Uterus (tissue), 4 donors: ENCODE data around the gene MAK. TPM values are rescaled to one million over a fixed set of nuclear protein-coding genes. Genes with fewer than 3 reads are reported as not detected.
A peak's percentile ranks its signal among the peaks of the same experiment; 100 is the strongest.
"Not testable (repeated sequence)": the region's sequence is repeated elsewhere in the genome, so short reads cannot be mapped to it uniquely, and the experiment has no call there.

Experiments
- DNase-seq, 2 donors: peaks; one replicate each; pipeline ENCODE4 v3.0.0-alpha.2; 2019 to 2020
- H3K27ac ChIP-seq, 2 donors: fragments of 200-600 bp; sonication (generic); 1 replicate in 1 of 2; 2 replicates in 1 of 2; pipeline ENCODE4 v1.5.1; 2016 to 2018
- H3K27me3 ChIP-seq, 2 donors: fragments of 200-600 bp; sonication (generic); one replicate each; pipeline ENCODE4 v1.5.1; 2018 to 2019; ENCODE audit warnings: control low read depth in 1 of 2
- H3K36me3 ChIP-seq, 2 donors: fragments of 200-600 bp; sonication (generic); one replicate each; pipeline ENCODE4 v1.5.1; 2019; ENCODE audit warnings: control low read depth in 1 of 2
- H3K4me1 ChIP-seq, 2 donors: fragments of 200-600 bp; sonication (generic); one replicate each; pipeline ENCODE4 v1.5.1; 2018 to 2019; ENCODE audit warnings: control low read depth in 1 of 2
- H3K4me3 ChIP-seq, 2 donors: fragments of 200-600 bp; sonication (generic); 1 replicate in 1 of 2; 2 replicates in 1 of 2; pipeline ENCODE4 v1.5.1; 2018 to 2019; ENCODE audit warnings: mild to moderate bottlenecking in 1 of 2
- H3K9me3 ChIP-seq, 2 donors: fragments of 200-600 bp; sonication (generic); one replicate each; pipeline ENCODE4 v1.5.1; 2019; ENCODE audit warnings: control low read depth in 1 of 2
- POLR2A ChIP-seq, 2 donors: fragments of 450-650 bp; IDR thresholded peaks; one replicate each; pipeline ENCODE4 v1.6.1; 2016; ENCODE audit warnings: antibody characterized with exemption in 2 of 2, mild to moderate bottlenecking in 1 of 2, moderate library complexity in 1 of 2
- intact Hi-C: fragments of 100-400 bp; cut with DNase I; formaldehyde crosslinking; loops from one replicate; pipeline ENCODE4 v1.15.1; 2023; ENCODE audit warnings: low total_unique reads
- total RNA-seq, 4 donors: library from RNA; depleted of rRNA in 3 of 4; stranded (reverse); fragments of >200 nt in 3 of 4; gene quantifications; one replicate each; pipeline versions ENCODE4 v1.1.0 to v1.2.4, GENCODE V29; 2014 to 2023
- TF ChIP-seq, protein P1 (sequence below), 4 experiments: fragments of 200-600 bp in 2 of 4; fragments of 450-650 bp in 2 of 4; sonication (generic) in 2 of 4; IDR thresholded peaks; one replicate each; pipeline ENCODE4 v1.5.1; 2016 to 2019; ENCODE audit warnings: antibody characterized with exemption in 4 of 4, mild to moderate bottlenecking in 2 of 4, moderate library complexity in 1 of 4
- donor health status: DM: yes; HTN: yes; CAD: no.

The MAK gene
- total RNA-seq, 4 donors from 2014 or later: 0.97 to 1.8 TPM; not detected in 2

DNA sequence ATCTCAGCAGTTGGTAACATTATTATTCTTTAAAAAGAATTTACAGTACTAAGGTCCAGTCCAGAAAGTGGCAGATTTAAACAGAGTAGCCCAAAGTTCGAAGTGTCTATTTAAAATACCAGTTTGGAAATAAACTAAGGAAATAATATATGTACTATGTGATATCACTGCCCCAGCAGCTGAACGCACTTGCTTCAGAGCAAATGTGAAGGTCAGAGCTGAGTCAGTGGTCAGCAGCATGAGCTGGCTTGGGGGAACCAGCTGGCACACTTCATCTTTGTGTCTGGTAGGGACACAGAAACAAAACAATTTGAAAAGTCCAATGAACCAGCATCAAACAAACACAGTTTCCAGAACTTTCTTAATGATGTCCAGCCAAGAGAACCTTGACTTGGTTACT, 75.3 kb downstream of the MAK start:
- DNase-seq: no peak
- Histone ChIP-seq H3K27ac (no peak overlapping the region), H3K36me3 (no peaks in the 10 kb centered on the region), H3K4me1 (no peaks in the 10 kb centered on the region), H3K9me3 (no peaks in the 10 kb centered on the region), H3K4me3 (no peak overlapping the region), H3K27me3 (no peaks in the 10 kb centered on the region)
- intact Hi-C loops: no loop called here
- TF ChIP-seq, protein P1, sequence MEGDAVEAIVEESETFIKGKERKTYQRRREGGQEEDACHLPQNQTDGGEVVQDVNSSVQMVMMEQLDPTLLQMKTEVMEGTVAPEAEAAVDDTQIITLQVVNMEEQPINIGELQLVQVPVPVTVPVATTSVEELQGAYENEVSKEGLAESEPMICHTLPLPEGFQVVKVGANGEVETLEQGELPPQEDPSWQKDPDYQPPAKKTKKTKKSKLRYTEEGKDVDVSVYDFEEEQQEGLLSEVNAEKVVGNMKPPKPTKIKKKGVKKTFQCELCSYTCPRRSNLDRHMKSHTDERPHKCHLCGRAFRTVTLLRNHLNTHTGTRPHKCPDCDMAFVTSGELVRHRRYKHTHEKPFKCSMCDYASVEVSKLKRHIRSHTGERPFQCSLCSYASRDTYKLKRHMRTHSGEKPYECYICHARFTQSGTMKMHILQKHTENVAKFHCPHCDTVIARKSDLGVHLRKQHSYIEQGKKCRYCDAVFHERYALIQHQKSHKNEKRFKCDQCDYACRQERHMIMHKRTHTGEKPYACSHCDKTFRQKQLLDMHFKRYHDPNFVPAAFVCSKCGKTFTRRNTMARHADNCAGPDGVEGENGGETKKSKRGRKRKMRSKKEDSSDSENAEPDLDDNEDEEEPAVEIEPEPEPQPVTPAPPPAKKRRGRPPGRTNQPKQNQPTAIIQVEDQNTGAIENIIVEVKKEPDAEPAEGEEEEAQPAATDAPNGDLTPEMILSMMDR (IDR thresholded peaks at IDR 0.05): no peak
- no peak for TF ChIP-seq POLR2A (IDR thresholded peaks at IDR 0.05)

- H3K4me3 ChIP-seq: no peak overlapping the region
- DNase-seq: peak; percentile 32 to 39
- intact Hi-C loops: no loop called here
These were observed 78.4 kb downstream of the MAK start for GRCh38 chr6:10759884-10760329.

DNA sequence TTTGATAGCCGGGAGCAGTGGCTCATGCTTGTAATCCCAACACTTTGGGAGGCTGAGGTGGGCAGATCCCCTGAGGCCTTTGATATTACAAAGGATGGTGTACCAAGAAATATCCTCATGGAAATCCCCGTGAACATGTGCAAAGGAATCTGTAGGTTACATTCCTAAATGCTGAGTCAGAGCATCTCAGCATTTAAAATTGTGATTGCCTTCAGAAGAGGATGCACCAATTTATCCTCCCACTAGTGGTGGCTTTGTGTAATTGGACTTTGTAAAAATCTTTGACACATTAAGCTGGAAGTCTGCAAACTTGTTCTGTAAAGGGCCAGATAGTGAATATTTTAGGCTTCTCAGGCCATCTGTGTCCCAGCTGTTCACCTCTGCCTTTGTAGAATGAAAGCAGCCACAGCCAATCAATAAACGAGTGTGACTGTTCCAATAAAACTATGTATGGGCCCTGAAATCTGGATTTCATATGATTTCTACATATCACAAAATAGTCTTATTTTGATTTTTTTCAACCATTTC, 79.0 kb downstream of the MAK start:
- Histone ChIP-seq H3K36me3 (no peaks in the 10 kb centered on the region), H3K27ac (peak overlapping the region; percentile 18 to 27), H3K27me3 (no peaks in the 10 kb centered on the region), H3K9me3 (no peaks in the 10 kb centered on the region), H3K4me1 (no peaks in the 10 kb centered on the region), H3K4me3 (no peak overlapping the region)
- no peak for DNase-seq
- TF ChIP-seq, protein P1 (IDR thresholded peaks at IDR 0.05): peak in 3 of 4 experiments; percentile 16 to 27 (median 17)
- no peak for TF ChIP-seq POLR2A (IDR thresholded peaks at IDR 0.05)
- intact Hi-C loops: no loop called here

More at GRCh38 chr6:10759884-10760329, 78.4 kb downstream of the MAK start:
- no peaks in the 10 kb centered on the region for H3K4me1 ChIP-seq
- TF ChIP-seq, protein P1 (IDR thresholded peaks at IDR 0.05): no peak
- no peak for TF ChIP-seq POLR2A (IDR thresholded peaks at IDR 0.05)
- peak overlapping the region; percentile 18 to 27 for H3K27ac ChIP-seq
- H3K36me3 ChIP-seq: no peaks in the 10 kb centered on the region
- H3K9me3 ChIP-seq: no peaks in the 10 kb centered on the region
- H3K27me3 ChIP-seq: no peaks in the 10 kb centered on the region

GRCh38 chr6:10756085-10756484, 82.3 kb downstream of the MAK start:
- Histone ChIP-seq H3K27me3 (no peaks in the 10 kb centered on the region), H3K36me3 (no peaks in the 10 kb centered on the region), H3K4me1 (no peaks in the 10 kb centered on the region), H3K4me3 (no peak overlapping the region), H3K27ac (no peak overlapping the region), H3K9me3 (no peaks in the 10 kb centered on the region)
- intact Hi-C loops: no loop called here
- no peak for DNase-seq
- no peak for TF ChIP-seq POLR2A (IDR thresholded peaks at IDR 0.05)
- TF ChIP-seq, protein P1 (IDR thresholded peaks at IDR 0.05): no peak

- DNase-seq, H3K27ac ChIP-seq, intact Hi-C loops, H3K36me3 ChIP-seq, H3K27me3 ChIP-seq, H3K4me1 ChIP-seq, H3K4me3 ChIP-seq, H3K9me3 ChIP-seq: not testable (repeated sequence)
These were observed 86.6 kb downstream of the MAK start for GRCh38 chr6:10751757-10752156.

DNA sequence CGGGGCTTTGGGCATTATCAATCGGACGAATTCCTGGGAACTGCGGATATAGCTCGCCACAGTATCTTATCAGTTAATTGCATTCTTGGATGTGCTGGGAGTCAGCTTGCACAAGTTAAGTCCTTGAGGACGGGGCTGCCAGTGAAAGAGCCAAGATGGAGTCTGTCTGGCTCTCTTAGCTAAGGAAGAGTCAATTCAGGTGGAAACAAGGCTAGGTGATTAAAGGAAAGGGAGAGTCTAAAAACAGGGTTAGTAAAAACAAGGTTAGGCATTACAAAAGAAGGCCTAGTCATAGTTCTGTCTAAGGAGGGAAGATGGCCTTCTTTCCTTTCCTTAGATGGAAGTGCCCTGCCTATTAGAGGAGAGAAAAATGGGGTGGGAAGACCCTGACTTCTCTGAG, 87.8 kb downstream of the MAK start:
- intact Hi-C loops, H3K9me3 ChIP-seq, H3K36me3 ChIP-seq, H3K4me1 ChIP-seq, H3K4me3 ChIP-seq, H3K27me3 ChIP-seq, H3K27ac ChIP-seq, DNase-seq: not testable (repeated sequence)
